NT2/D1 (cell line): ENCODE measurements around the gene HINT3.

ENCODE experiments used
- SUZ12 ChIP-seq: IDR thresholded peaks from 2 replicates; pipeline ENCODE4 v1.6.1; 2011; ENCODE audit not compliant: insufficient read length, insufficient read depth; ENCODE audit errors: extremely low read depth
- YY1 ChIP-seq: IDR thresholded peaks from 2 replicates; pipeline ENCODE4 v1.6.1; 2011; ENCODE audit not compliant: insufficient read length, insufficient read depth
- ZNF274 ChIP-seq: IDR thresholded peaks from 2 replicates; pipeline ENCODE4 v1.6.1; 2011; ENCODE audit warnings: mild to moderate bottlenecking, low read depth, low read length

DNA sequence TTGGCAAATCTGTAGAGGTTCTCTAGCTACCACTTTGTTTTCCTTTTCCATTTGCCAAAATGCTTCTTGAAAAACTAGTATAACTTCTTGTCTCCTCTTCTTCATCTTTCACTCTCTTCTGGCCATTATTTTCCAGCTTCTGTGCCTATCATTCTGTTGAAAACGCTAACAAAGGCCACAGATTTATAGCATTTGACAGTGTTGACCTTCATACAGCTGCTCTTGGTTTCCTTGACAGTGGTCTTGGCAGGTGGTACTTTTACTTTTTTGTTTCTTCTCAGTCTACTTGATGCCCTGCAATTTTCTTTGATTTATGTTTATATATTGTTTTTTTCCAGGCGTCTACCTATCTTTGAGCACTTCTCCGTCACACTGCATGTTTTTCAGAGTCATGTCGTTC is 53.5 kb downstream of the HINT3 start:
- TF ChIP-seq YY1 (no peak), SUZ12 (no peak), ZNF274 (no peak)
